Liver (tissue), 9 donors: ENCODE results near the gene CYFIP2. TPM values are rescaled to one million over a fixed set of nuclear protein-coding genes. Genes with fewer than 3 reads are reported as not detected.

Experiments
- DNase-seq: peaks from one replicate; pipeline ENCODE4 v3.0.0-alpha.2; 2017; ENCODE audit warnings: low spot score
- H3K27ac ChIP-seq, 2 donors: one replicate each; pipeline ENCODE4 v1.7.0; 2013; ENCODE audit warnings: inconsistent platforms in 2 of 2, low read length in 2 of 2, control low read depth in 1 of 2, low read depth in 1 of 2, mild to moderate bottlenecking in 1 of 2
- H3K27me3 ChIP-seq, 4 donors: one replicate each; pipeline versions ENCODE4 v1.6.1 to v1.7.0; 2013; ENCODE audit warnings: low read length in 3 of 4, inconsistent platforms in 1 of 4, mild to moderate bottlenecking in 1 of 4, moderate library complexity in 1 of 4; ENCODE audit not compliant: control insufficient read depth in 4 of 4, insufficient read depth in 4 of 4
- H3K36me3 ChIP-seq, 4 donors: one replicate each; pipeline versions ENCODE4 v1.6.1 to v1.7.0; 2013; ENCODE audit warnings: low read length in 3 of 4, mild to moderate bottlenecking in 3 of 4, low read depth in 1 of 4, moderate library complexity in 1 of 4; ENCODE audit not compliant: control insufficient read depth in 4 of 4, insufficient read depth in 3 of 4
- H3K4me1 ChIP-seq, 4 donors: one replicate each; pipeline versions ENCODE4 v1.6.1 to v1.7.0; 2013; ENCODE audit warnings: low read length in 3 of 4, mild to moderate bottlenecking in 3 of 4, moderate library complexity in 1 of 4; ENCODE audit not compliant: control insufficient read depth in 4 of 4, insufficient read depth in 4 of 4
- H3K4me3 ChIP-seq, 3 donors: one replicate each; pipeline versions ENCODE4 v1.6.1 to v1.7.0; 2013; ENCODE audit warnings: low read length in 3 of 3, control low read depth in 1 of 3, low read depth in 1 of 3, mild to moderate bottlenecking in 1 of 3
- H3K9ac ChIP-seq, 2 donors: one replicate each; pipeline ENCODE4 v1.7.0; 2013; ENCODE audit warnings: low read length in 2 of 2, mild to moderate bottlenecking in 2 of 2, moderate library complexity in 2 of 2, control low read depth in 1 of 2, low read depth in 1 of 2
- H3K9me3 ChIP-seq, 4 donors: one replicate each; pipeline versions ENCODE4 v1.6.1 to v1.7.0; 2013; ENCODE audit warnings: low read length in 3 of 4; ENCODE audit not compliant: control insufficient read depth in 4 of 4
- ATF3 ChIP-seq: IDR thresholded peaks from 2 replicates; pipeline ENCODE4 v1.6.1; 2016; ENCODE audit warnings: antibody characterized with exemption
- CTCF ChIP-seq: fragments of 150-350 bp; IDR thresholded peaks from 2 replicates; pipeline ENCODE4 v1.5.1; 2017; ENCODE audit warnings: improper control_type of control experiment, low read depth, low read length; ENCODE audit not compliant: missing input control
- EGR1 ChIP-seq, 2 donors: IDR thresholded peaks; 2 replicates each; pipeline ENCODE4 v1.6.1; 2016 to 2018; ENCODE audit warnings: antibody characterized with exemption in 2 of 2, low read depth in 2 of 2
- FOXA1 ChIP-seq: IDR thresholded peaks from 2 replicates; pipeline ENCODE4 v1.6.1; 2016; ENCODE audit warnings: antibody characterized with exemption
- FOXA2 ChIP-seq: IDR thresholded peaks from 2 replicates; pipeline ENCODE4 v1.6.1; 2016; ENCODE audit warnings: antibody characterized with exemption
- GABPA ChIP-seq, 2 donors: IDR thresholded peaks in 1 of 2; conservative IDR thresholded peaks in 1 of 2; 2 replicates each; pipeline ENCODE4 v1.6.1; 2016; ENCODE audit warnings: antibody characterized with exemption in 2 of 2, mild to moderate bottlenecking in 1 of 2, moderate library complexity in 1 of 2
- HNF4A ChIP-seq, 2 donors: conservative IDR thresholded peaks; 2 replicates each; pipeline ENCODE4 v1.6.1; 2016; ENCODE audit warnings: antibody characterized with exemption in 2 of 2, mild to moderate bottlenecking in 2 of 2
- HNF4G ChIP-seq: IDR thresholded peaks from 2 replicates; pipeline ENCODE4 v1.6.1; 2016; ENCODE audit warnings: antibody characterized with exemption
- JUND ChIP-seq, 2 donors: IDR thresholded peaks; 2 replicates each; pipeline ENCODE4 v1.6.1; 2016; ENCODE audit warnings: antibody characterized with exemption in 2 of 2
- MAX ChIP-seq: IDR thresholded peaks from 2 replicates; pipeline ENCODE4 v1.6.1; 2016; ENCODE audit warnings: antibody characterized with exemption
- NR2F2 ChIP-seq: IDR thresholded peaks from 2 replicates; pipeline ENCODE4 v1.6.1; 2016; ENCODE audit warnings: antibody characterized with exemption
- RAD21 ChIP-seq, 2 donors: IDR thresholded peaks; 2 replicates each; pipeline ENCODE4 v1.6.1; 2016; ENCODE audit warnings: antibody characterized with exemption in 2 of 2, mild to moderate bottlenecking in 2 of 2
- REST ChIP-seq: IDR thresholded peaks from 2 replicates; pipeline ENCODE4 v1.6.1; 2016; ENCODE audit warnings: antibody characterized with exemption, mild to moderate bottlenecking
- RXRA ChIP-seq, 2 donors: IDR thresholded peaks; 2 replicates each; pipeline ENCODE4 v1.6.1; 2017 to 2018; ENCODE audit warnings: antibody characterized with exemption in 2 of 2, mild to moderate bottlenecking in 1 of 2
- SP1 ChIP-seq: IDR thresholded peaks from 2 replicates; pipeline ENCODE4 v1.6.1; 2018; ENCODE audit warnings: antibody characterized with exemption, mild to moderate bottlenecking
- TAF1 ChIP-seq: conservative IDR thresholded peaks from 2 replicates; pipeline ENCODE4 v1.6.1; 2016; ENCODE audit warnings: antibody characterized with exemption, mild to moderate bottlenecking
- YY1 ChIP-seq: IDR thresholded peaks from 2 replicates; pipeline ENCODE4 v1.6.1; 2016; ENCODE audit warnings: antibody characterized with exemption, mild to moderate bottlenecking
- WGBS: extraction: QIAGEN DNeasy Blood & Tissue Kit; methylation state at CpG from one replicate; pipeline ENCODE4 v1.1.7; 2013; 5-methylcytosine and 5-hydroxymethylcytosine counted together
- polyA plus RNA-seq, 2 donors: library from polyadenylated mRNA; stranded (reverse) in 1 of 2; unstranded in 1 of 2; fragments of 200-250 nt in 1 of 2; fragments of >200 nt in 1 of 2; fragmentation: Nextera tagmentation in 1 of 2; extraction: Ambion mirVana in 1 of 2; gene quantifications; one replicate each; pipeline versions ENCODE4 v1.2.1 to v1.2.3, GENCODE V29; 2013 to 2015
- total RNA-seq, 2 donors: library from RNA; depleted of rRNA; stranded (reverse); fragments of >200 nt; gene quantifications; one replicate each; pipeline ENCODE4 v1.2.3, GENCODE V29; 2014
- donor health status: healthy.
- donor health status: healthy.
- donor health status: healthy.
- donor health status: healthy.
- donor health status: healthy.

Gene CYFIP2
- total and polyA plus RNA-seq, 4 donors, result 12.6 to 38.9 (median 28.2) TPM

GRCh38 chr5:157335534-157336422 lies 69.9 kb downstream of the CYFIP2 start:
- Histone ChIP-seq H3K27ac (no peak overlapping the region), H3K4me1 (no peaks in the 10 kb centered on the region), H3K9ac (no peak overlapping the region), H3K9me3 (no peaks in the 10 kb centered on the region), H3K4me3 (no peak overlapping the region), H3K27me3 (no peaks in the 10 kb centered on the region), H3K36me3 (peaks cover 2 to 31% (median 14%) of the 10 kb centered on the region in 4 donors)
- no peak for TF ChIP-seq HNF4A (conservative IDR thresholded peaks at IDR 0.05)
- WGBS, result 84% methylated on average over 8 of the region's 8 CpGs
- no peak for DNase-seq

GRCh38 chr5:157336423-157336744 lies 70.5 kb downstream of the CYFIP2 start:
- Histone ChIP-seq H3K27ac (no peak overlapping the region), H3K9ac (no peak overlapping the region), H3K27me3 (no peaks in the 10 kb centered on the region), H3K4me1 (no peaks in the 10 kb centered on the region), H3K4me3 (no peak overlapping the region), H3K9me3 (no peaks in the 10 kb centered on the region), H3K36me3 (peaks cover 2 to 32% (median 14%) of the 10 kb centered on the region in 4 donors)
- no peak for DNase-seq
- WGBS, result 71% methylated on average over 3 of the region's 3 CpGs
- no peak for TF ChIP-seq FOXA2
- no peak for TF ChIP-seq SP1
- TF ChIP-seq FOXA1, result no peak

GRCh38 chr5:157339409-157339808 lies 73.5 kb downstream of the CYFIP2 start:
- Histone ChIP-seq H3K27ac (no peak overlapping the region), H3K4me3 (no peak overlapping the region), H3K9me3 (no peaks in the 10 kb centered on the region), H3K27me3 (no peaks in the 10 kb centered on the region), H3K36me3 (peaks cover 2 to 27% (median 12%) of the 10 kb centered on the region in 4 donors), H3K9ac (no peak overlapping the region), H3K4me1 (no peaks in the 10 kb centered on the region)
- TF ChIP-seq CTCF (no peak), RAD21 (IDR thresholded peaks at IDR 0.05) (no peak), FOXA2 (no peak), YY1 (no peak), EGR1 (IDR thresholded peaks at IDR 0.05; ENCODE audit: low read depth in 2 of 2) (no peak), HNF4G (no peak), TAF1 (no peak)
- WGBS, result 88% methylated on average over 1 of the region's 1 CpG
- DNase-seq, result no peak

GRCh38 chr5:157342822-157343402 lies 77.0 kb downstream of the CYFIP2 start:
- Histone ChIP-seq H3K27ac (no peak overlapping the region), H3K27me3 (no peaks in the 10 kb centered on the region), H3K4me1 (no peaks in the 10 kb centered on the region), H3K9ac (no peak overlapping the region), H3K9me3 (no peaks in the 10 kb centered on the region), H3K36me3 (peaks cover 2 to 23% (median 12%) of the 10 kb centered on the region in 4 donors), H3K4me3 (no peak overlapping the region)
- DNase-seq, result no peak
- 89% methylated on average over 16 of the region's 16 CpGs for WGBS
- TF ChIP-seq REST (no peak), RXRA (IDR thresholded peaks at IDR 0.05) (no peak), FOXA2 (no peak), EGR1 (IDR thresholded peaks at IDR 0.05; ENCODE audit: low read depth in 2 of 2) (no peak), FOXA1 (no peak), SP1 (no peak), MAX (no peak), JUND (IDR thresholded peaks at IDR 0.05) (no peak), RAD21 (IDR thresholded peaks at IDR 0.05) (peak; percentile 29 to 65), TAF1 (no peak), NR2F2 (no peak), YY1 (no peak), GABPA (IDR thresholded peaks at IDR 0.05 in 1 of 2, conservative IDR thresholded peaks at IDR 0.05 in 1 of 2) (no peak), ATF3 (no peak)
